Liver (tissue), 9 donors: ENCODE measurements around the gene USP17L24. TPM values are rescaled to one million over a fixed set of nuclear protein-coding genes. Genes with fewer than 3 reads are reported as not detected.
"Not testable (repeated sequence)": the region's sequence is repeated elsewhere in the genome, so short reads cannot be mapped to it uniquely, and the experiment has no call there.

Experiments used
- DNase-seq: peaks from one replicate; pipeline ENCODE4 v3.0.0-alpha.2; 2017; ENCODE audit warnings: low spot score
- H3K27ac ChIP-seq, 2 donors: one replicate each; pipeline ENCODE4 v1.7.0; 2013; ENCODE audit warnings: inconsistent platforms in 2 of 2, low read length in 2 of 2, control low read depth in 1 of 2, low read depth in 1 of 2, mild to moderate bottlenecking in 1 of 2
- H3K27me3 ChIP-seq, 4 donors: one replicate each; pipeline versions ENCODE4 v1.6.1 to v1.7.0; 2013; ENCODE audit warnings: low read length in 3 of 4, inconsistent platforms in 1 of 4, mild to moderate bottlenecking in 1 of 4, moderate library complexity in 1 of 4; ENCODE audit not compliant: control insufficient read depth in 4 of 4, insufficient read depth in 4 of 4
- H3K36me3 ChIP-seq, 4 donors: one replicate each; pipeline versions ENCODE4 v1.6.1 to v1.7.0; 2013; ENCODE audit warnings: low read length in 3 of 4, mild to moderate bottlenecking in 3 of 4, low read depth in 1 of 4, moderate library complexity in 1 of 4; ENCODE audit not compliant: control insufficient read depth in 4 of 4, insufficient read depth in 3 of 4
- H3K4me1 ChIP-seq, 4 donors: one replicate each; pipeline versions ENCODE4 v1.6.1 to v1.7.0; 2013; ENCODE audit warnings: low read length in 3 of 4, mild to moderate bottlenecking in 3 of 4, moderate library complexity in 1 of 4; ENCODE audit not compliant: control insufficient read depth in 4 of 4, insufficient read depth in 4 of 4
- H3K4me3 ChIP-seq, 3 donors: one replicate each; pipeline versions ENCODE4 v1.6.1 to v1.7.0; 2013; ENCODE audit warnings: low read length in 3 of 3, control low read depth in 1 of 3, low read depth in 1 of 3, mild to moderate bottlenecking in 1 of 3
- H3K9ac ChIP-seq, 2 donors: one replicate each; pipeline ENCODE4 v1.7.0; 2013; ENCODE audit warnings: low read length in 2 of 2, mild to moderate bottlenecking in 2 of 2, moderate library complexity in 2 of 2, control low read depth in 1 of 2, low read depth in 1 of 2
- H3K9me3 ChIP-seq, 4 donors: one replicate each; pipeline versions ENCODE4 v1.6.1 to v1.7.0; 2013; ENCODE audit warnings: low read length in 3 of 4; ENCODE audit not compliant: control insufficient read depth in 4 of 4
- WGBS: extraction: QIAGEN DNeasy Blood & Tissue Kit; methylation state at CpG from one replicate; pipeline ENCODE4 v1.1.7; 2013; 5-methylcytosine and 5-hydroxymethylcytosine counted together
- polyA plus RNA-seq, 2 donors: library from polyadenylated mRNA; stranded (reverse) in 1 of 2; unstranded in 1 of 2; fragments of 200-250 nt in 1 of 2; fragments of >200 nt in 1 of 2; fragmentation: Nextera tagmentation in 1 of 2; extraction: Ambion mirVana in 1 of 2; gene quantifications; one replicate each; pipeline versions ENCODE4 v1.2.1 to v1.2.3, GENCODE V29; 2013 to 2015
- total RNA-seq, 2 donors: library from RNA; depleted of rRNA; stranded (reverse); fragments of >200 nt; gene quantifications; one replicate each; pipeline ENCODE4 v1.2.3, GENCODE V29; 2014
- donor health status: healthy.
- donor health status: healthy.
- donor health status: healthy.
- donor health status: healthy.
- donor health status: healthy.

Gene USP17L24
- total RNA-seq (not detected), polyA plus RNA-seq (not detected)

- not testable (repeated sequence) for H3K9me3 ChIP-seq, H3K4me1 ChIP-seq, H3K4me3 ChIP-seq, H3K27ac ChIP-seq, H3K36me3 ChIP-seq, DNase-seq, H3K27me3 ChIP-seq, H3K9ac ChIP-seq
- WGBS = no CpG with 5 or more reads among the region's 15 CpGs
Observed at GRCh38 chr4:9324865-9325264, at the start of gene USP17L24. Gene USP17L24, plus strand, starts transcription at chr4:9325165. Its CDS starts 0 bp downstream, at chr4:9325165.

GRCh38 chr4:9324191-9324590 is 774 bp upstream of the USP17L24 start:
- H3K9ac ChIP-seq, H3K27ac ChIP-seq, H3K36me3 ChIP-seq, DNase-seq, H3K9me3 ChIP-seq, H3K27me3 ChIP-seq, H3K4me1 ChIP-seq, H3K4me3 ChIP-seq: not testable (repeated sequence)
- 76% methylated on average over 1 of the region's 13 CpGs for WGBS

DNA sequence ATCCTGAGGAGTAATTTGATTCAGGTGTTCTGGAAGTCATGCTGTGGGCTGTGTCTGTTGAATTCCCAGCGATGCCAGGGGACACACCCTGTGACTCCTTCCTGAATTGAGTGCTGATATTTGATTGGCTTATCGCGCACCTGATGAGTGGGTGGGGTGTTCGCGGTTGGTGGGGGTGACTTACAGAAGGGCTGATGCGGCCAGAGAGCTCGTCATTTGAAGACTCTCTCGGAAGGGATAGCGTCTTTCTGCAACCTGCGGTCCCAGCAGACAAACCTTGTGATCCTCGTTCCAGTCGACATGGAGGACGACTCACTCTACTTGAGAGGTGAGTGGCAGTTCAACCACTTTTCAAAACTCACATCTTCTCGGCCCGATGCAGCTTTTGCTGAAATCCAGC is 4.6 kb downstream of the USP17L24 start, which contains the start of gene USP17L25:
Gene USP17L25 (plus strand): TSS at position 301 of the 400 bp plus-strand sequence. CDS start 0 bp downstream, at position 301.
- not testable (repeated sequence) for H3K36me3 ChIP-seq, H3K9ac ChIP-seq, H3K27ac ChIP-seq, H3K4me1 ChIP-seq, H3K4me3 ChIP-seq, DNase-seq, H3K27me3 ChIP-seq, H3K9me3 ChIP-seq
- no CpG with 5 or more reads among the region's 15 CpGs for WGBS

DNA sequence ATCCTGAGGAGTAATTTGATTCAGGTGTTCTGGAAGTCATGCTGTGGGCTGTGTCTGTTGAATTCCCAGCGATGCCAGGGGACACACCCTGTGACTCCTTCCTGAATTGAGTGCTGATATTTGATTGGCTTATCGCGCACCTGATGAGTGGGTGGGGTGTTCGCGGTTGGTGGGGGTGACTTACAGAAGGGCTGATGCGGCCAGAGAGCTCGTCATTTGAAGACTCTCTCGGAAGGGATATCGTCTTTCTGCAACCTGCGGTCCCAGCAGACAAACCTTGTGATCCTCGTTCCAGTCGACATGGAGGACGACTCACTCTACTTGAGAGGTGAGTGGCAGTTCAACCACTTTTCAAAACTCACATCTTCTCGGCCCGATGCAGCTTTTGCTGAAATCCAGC is 9.4 kb downstream of the USP17L24 start, which contains the start of gene USP17L26:
Gene USP17L26 (plus strand): TSS at position 301 of the 400 bp plus-strand sequence. CDS start 0 bp downstream, at position 301.
- WGBS = no CpG with 5 or more reads among the region's 15 CpGs
- DNase-seq, H3K4me3 ChIP-seq: not testable (repeated sequence)

DNA sequence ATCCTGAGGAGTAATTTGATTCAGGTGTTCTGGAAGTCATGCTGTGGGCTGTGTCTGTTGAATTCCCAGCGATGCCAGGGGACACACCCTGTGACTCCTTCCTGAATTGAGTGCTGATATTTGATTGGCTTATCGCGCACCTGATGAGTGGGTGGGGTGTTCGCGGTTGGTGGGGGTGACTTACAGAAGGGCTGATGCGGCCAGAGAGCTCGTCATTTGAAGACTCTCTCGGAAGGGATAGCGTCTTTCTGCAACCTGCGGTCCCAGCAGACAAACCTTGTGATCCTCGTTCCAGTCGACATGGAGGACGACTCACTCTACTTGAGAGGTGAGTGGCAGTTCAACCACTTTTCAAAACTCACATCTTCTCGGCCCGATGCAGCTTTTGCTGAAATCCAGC is 14.1 kb downstream of the USP17L24 start, which contains the start of gene USP17L5:
Gene USP17L5 (plus strand): TSS at position 301 of the 400 bp plus-strand sequence. CDS start 0 bp downstream, at position 301.
- H3K9me3 ChIP-seq, DNase-seq, H3K4me1 ChIP-seq, H3K4me3 ChIP-seq, H3K36me3 ChIP-seq, H3K27me3 ChIP-seq, H3K27ac ChIP-seq, H3K9ac ChIP-seq: not testable (repeated sequence)
- no CpG with 5 or more reads among the region's 15 CpGs for WGBS

More for the DNA sequence above, 9.4 kb downstream of the USP17L24 start, which contains the start of gene USP17L26:
- H3K27me3 ChIP-seq, H3K27ac ChIP-seq, H3K4me1 ChIP-seq, H3K9ac ChIP-seq, H3K9me3 ChIP-seq, H3K36me3 ChIP-seq: not testable (repeated sequence)

DNA sequence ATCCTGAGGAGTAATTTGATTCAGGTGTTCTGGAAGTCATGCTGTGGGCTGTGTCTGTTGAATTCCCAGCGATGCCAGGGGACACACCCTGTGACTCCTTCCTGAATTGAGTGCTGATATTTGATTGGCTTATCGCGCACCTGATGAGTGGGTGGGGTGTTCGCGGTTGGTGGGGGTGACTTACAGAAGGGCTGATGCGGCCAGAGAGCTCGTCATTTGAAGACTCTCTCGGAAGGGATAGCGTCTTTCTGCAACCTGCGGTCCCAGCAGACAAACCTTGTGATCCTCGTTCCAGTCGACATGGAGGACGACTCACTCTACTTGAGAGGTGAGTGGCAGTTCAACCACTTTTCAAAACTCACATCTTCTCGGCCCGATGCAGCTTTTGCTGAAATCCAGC is 18.9 kb downstream of the USP17L24 start, which contains the start of gene USP17L27:
Gene USP17L27 (plus strand): TSS at position 301 of the 400 bp plus-strand sequence. CDS start 0 bp downstream, at position 301.
- not testable (repeated sequence) for H3K9me3 ChIP-seq, H3K36me3 ChIP-seq, H3K27ac ChIP-seq, DNase-seq, H3K4me3 ChIP-seq, H3K27me3 ChIP-seq, H3K9ac ChIP-seq, H3K4me1 ChIP-seq
- WGBS = no CpG with 5 or more reads among the region's 15 CpGs

GRCh38 chr4:9348593-9348992 is 23.6 kb downstream of the USP17L24 start, which contains the start of gene USP17L28:
Gene USP17L28, plus strand, starts transcription at chr4:9348893. Its CDS starts 0 bp downstream, at chr4:9348893.
- not testable (repeated sequence) for H3K27me3 ChIP-seq, H3K4me1 ChIP-seq, H3K36me3 ChIP-seq, H3K27ac ChIP-seq, H3K9me3 ChIP-seq, H3K4me3 ChIP-seq, H3K9ac ChIP-seq, DNase-seq
- WGBS = no CpG with 5 or more reads among the region's 15 CpGs

- not testable (repeated sequence) for DNase-seq, H3K27ac ChIP-seq
- WGBS = 91% methylated on average over 13 of the region's 18 CpGs
Observed at GRCh38 chr4:9350866-9351265, 25.9 kb downstream of the USP17L24 start.

More at GRCh38 chr4:9350866-9351265, 25.9 kb downstream of the USP17L24 start:
- not testable (repeated sequence) for H3K9me3 ChIP-seq, H3K9ac ChIP-seq, H3K4me3 ChIP-seq, H3K36me3 ChIP-seq, H3K27me3 ChIP-seq, H3K4me1 ChIP-seq
